GF-D8 (cell line): ENCODE data around the gene IAPP.
"Not testable (repeated sequence)": the region's sequence is repeated elsewhere in the genome, so short reads cannot be mapped to it uniquely, and the experiment has no call there.

ENCODE experiments used
- DNase-seq: peaks from one replicate; lab custom pipeline; 2025; lab: John Stamatoyannopoulos, UW

Gene IAPP

DNA sequence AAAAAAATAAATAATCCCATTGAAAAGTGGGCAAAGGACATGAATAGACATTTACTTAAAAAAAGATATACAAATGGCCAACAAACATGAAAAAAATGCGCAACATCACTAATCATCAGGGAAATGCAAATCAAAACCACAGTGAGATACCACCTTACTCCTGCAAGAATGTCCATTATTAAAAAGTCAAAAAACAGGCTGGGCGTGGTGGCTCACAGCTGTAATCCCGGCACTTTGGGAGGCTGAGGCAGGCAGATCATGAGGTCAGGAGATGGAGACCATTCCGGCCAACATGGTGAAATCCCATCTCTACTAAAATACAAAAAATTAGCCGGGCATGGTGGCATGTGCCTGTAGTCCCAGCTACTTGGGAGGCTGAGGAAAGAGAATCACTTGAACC is 8.6 kb downstream of the IAPP start:
- not testable (repeated sequence) for DNase-seq

GRCh38 chr12:21384261-21384660 is 11.6 kb downstream of the IAPP start:
- no peak for DNase-seq

- no peak for DNase-seq
Measured at GRCh38 chr12:21387174-21387573, 14.5 kb downstream of the IAPP start.

DNA sequence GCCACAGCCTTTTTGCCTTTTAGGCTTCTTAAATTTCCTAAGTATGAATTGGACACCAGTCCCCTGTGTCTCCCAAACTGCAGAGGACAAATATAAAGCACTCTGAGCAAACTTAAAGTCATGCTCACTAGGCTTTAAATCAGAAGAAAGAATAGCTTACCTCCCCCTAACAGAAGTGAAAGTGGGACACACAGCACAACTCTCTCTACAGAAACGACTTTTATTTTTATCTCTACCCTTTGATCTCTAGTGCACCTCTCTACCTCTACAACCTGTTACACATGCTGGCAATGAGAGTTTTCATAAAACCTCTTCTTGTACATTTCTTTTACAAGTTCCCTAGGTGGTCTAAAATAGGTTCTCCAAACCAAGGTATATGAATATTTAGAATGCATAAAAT is 19.7 kb downstream of the IAPP start:
- DNase-seq: no peak

DNA sequence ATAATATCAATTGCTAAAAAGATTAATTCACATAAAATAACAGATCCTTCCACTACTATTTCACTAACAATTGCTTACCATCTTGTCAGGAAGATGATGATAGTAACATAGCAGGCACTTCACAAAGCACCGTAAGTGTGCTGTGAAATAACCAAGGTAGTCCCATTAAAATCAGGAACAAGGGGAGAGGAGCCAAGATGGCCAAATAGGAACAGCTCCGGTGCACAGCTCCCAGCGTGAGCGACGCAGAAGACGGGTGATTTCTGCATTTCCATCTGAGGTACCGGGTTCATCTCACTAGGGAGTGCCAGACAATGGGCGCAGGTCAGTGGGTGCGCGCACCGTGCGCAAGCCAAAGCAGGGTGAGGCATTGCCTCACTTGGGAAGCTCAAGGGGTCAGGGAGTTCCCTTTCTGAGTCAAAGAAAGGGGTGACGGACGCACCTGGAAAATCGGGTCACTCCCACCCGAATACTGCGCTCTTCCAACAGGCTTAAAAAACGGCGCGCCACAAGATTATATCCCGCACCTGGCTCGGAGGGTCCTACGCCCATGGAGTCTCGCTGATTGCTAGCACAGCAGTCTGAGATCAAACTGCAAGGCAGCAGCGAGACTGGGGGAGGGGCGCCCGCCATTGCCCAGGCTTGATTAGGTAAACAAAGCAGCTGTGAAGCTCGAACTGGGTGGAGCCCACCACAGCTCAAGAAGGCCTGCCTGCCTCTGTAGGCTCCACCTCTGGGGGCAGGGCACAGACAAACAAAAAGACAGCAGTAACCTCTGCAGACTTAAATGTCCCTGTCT is 22.3 kb downstream of the IAPP start:
- not testable (repeated sequence) for DNase-seq

GRCh38 chr12:21413369-21414277 is 40.9 kb downstream of the IAPP start:
- no peak for DNase-seq

GRCh38 chr12:21416511-21417121 is 43.9 kb downstream of the IAPP start:
- no peak for DNase-seq

GRCh38 chr12:21418398-21418797 is 45.7 kb downstream of the IAPP start:
- DNase-seq: not testable (repeated sequence)

DNA sequence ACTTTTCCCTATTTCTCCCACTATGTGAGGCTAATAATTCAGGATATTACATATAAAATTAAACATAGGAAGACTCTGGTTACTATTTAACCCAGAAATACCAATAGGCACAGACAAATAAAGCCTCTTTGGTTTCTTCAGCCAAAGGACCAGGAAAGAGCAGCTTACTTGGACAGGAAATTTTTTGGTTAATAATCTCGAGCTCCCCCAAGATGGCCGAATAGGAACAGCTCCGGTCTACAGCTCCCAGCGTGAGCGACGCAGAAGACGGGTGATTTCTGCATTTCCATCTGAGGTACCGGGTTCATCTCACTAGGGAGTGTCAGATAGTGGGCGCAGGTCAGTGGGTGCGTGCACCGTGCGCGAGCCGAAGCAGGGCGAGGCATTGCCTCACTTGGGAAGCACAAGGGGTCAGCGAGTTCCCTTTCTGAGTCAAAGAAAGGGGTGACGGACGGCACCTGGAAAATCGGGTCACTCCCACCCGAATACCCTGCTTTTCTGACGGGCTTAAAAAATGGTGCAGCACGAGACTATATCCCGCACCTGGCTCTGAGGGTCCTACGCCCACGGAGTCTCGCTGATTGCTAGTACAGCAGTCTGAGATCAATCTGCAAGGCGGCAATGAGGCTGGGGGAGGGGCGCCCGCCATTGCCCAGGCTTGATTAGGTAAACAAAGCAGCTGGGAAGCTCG is 46.5 kb downstream of the IAPP start:
- not testable (repeated sequence) for DNase-seq

DNA sequence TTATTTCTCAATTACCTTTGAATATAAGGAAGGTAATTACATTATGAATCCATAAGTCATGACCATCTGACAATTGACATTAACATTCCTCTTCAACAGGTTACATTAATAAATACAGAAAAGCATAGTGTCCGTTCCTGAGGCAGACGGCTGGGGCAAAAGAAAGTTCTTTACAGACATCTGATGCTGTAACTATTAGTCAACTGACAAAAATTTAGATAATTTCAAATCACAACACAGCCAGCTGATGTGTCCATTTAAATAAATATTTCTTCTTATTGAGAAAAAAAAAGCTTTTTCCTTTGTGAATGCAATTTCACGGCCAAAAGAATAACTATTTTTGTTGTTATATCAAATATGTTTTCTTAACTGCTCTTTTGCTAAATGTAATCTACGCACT is 55.5 kb downstream of the IAPP start:
- no peak for DNase-seq
